Smooth muscle cell of trachea (primary cell): ENCODE data around the gene SMIM44. TPM values are rescaled to one million over a fixed set of nuclear protein-coding genes. Genes with fewer than 3 reads are reported as not detected.

ENCODE experiments used
- total RNA-seq: library from RNA; depleted of rRNA; stranded (reverse); fragments of >200 nt; gene quantifications from 2 replicates; pipeline ENCODE4 v1.2.1, GENCODE V29; 2014

SMIM44 gene
- total RNA-seq, result not detected in 2 replicates

DNA sequence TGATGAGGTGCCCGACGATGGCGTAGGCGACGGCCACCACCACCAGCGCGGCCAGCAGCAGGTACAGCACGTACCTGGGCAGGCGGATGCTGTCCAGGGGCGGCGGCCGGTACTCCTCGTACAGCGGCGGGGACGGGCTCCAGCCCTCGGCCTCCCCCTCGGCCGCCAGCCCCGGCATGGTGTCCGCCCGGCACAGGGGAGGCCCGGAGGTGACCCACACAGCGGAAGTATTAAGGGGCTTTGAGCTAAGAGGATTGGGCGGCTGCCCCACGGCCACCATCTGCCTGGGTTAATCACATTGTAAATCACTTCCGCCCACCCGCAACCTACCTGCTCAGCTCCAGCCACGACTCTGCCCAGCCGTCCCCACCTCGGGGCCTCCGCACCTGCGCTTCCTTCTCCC, at the start of gene SMIM44:
TSS of gene SMIM44 (minus strand) at position 216 of the 403 bp plus-strand sequence. CDS start at position 178, 38 bp downstream.

GRCh38 chr19:3505598-3506383, 22.6 kb upstream of the SMIM44 start, which contains the start of gene FZR1:
Gene FZR1 (plus strand): TSS chr19:3506311. CDS start chr19:3522990, 16,679 bp downstream.

DNA sequence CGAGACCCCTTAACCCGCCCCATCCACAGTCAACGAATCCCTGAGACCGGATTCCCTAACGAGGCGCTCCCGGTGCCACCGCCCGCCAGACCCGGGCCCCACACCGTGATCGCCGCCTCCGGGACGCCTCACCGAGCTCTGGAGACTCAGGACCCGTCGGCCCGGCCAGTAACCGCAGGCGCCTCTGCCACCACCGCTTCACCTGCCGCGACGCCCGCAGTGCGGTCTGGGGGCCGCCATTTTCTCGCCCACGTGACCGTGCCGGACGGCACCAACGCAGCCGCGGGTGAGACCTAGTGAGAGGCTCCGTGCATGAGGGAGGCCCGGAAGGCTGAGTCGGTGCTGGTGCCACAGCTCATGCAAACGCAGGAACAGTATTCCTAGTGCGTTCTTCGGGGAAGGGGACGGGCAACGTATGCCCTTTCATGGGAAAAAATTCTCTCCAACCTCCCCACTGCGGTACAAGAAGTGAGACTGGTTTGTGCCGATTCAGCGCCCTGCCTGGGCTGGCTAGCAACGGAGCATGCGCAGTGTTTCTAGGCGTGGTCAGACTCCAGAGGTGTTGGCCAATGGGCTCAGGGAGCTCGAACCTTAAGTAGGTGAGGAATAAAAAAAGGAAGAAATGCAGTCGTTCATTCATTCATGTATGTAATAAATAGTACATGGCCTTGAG, 17.3 kb upstream of the SMIM44 start, which contains the start of gene DOHH:
TSS of gene DOHH (minus strand) at position 246 of the 673 bp plus-strand sequence. CDS start 3,860 bp downstream, outside the sequence.

DNA sequence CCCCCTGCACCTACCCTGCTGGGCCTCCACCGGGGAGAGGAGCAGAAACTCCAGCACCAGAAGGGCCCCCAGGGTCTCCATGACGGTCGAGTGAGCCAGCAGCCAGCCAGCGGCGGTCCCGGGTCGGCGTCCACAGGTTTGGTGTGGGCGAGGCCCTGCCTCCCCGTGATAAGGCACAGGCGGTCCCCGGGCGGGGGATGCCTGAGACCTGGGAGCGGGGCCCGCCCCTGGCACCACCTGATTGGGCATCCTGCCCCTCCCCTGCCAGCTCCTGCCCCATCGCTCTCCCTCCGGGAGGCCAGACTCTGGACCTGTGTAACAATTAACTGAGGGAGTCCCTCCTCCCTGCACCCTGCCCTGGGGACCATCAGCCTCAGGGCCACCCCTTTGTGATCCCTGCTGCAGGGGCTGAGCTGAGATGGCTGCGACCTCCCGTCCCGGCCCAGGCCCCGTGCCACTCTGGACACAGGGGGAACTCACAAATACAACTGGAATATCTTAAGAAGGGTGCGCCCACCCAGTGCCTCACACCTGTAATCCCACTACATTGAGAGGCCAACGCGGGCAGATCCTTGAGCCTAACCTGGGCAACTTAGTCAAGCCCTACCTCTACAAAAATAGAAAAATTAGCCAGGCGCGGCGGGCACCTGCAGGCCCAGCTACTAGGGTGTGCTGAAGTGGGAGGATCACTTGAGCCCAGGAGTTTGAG, 2.7 kb downstream of the SMIM44 start, which contains the start of gene SMIM24:
TSS of gene SMIM24 (minus strand) at position 143 of the 709 bp plus-strand sequence. CDS start at position 81, 62 bp downstream.

Other genes with a start within 250 kb of the SMIM44 start
- gene NFIC, start 116.9 kb downstream of the SMIM44 start, total RNA-seq, result 93.5 and 113 TPM in 2 replicates
- not detected in 2 replicates for gene SMIM24, start 2.9 kb downstream of the SMIM44 start, total RNA-seq
- gene DOHH, start 17.2 kb upstream of the SMIM44 start, total RNA-seq, result 12.5 and 15.9 TPM in 2 replicates
- 48.8 and 52.1 TPM in 2 replicates for gene FZR1, start 22.9 kb upstream of the SMIM44 start, total RNA-seq
- gene TEKTIP1, start 55.7 kb upstream of the SMIM44 start, total RNA-seq, result not detected in 2 replicates
- 50.2 and 174 TPM in 2 replicates for gene MFSD12, start 74.1 kb upstream of the SMIM44 start, total RNA-seq
- gene HMG20B, start 89.5 kb upstream of the SMIM44 start, total RNA-seq, result 91.1 and 102 TPM in 2 replicates
- gene GIPC3, start 102.0 kb upstream of the SMIM44 start, total RNA-seq, result under 0.01 TPM in 1 of 2 replicates, not detected in the other
- gene TBXA2R, start 123.4 kb upstream of the SMIM44 start, total RNA-seq, result 2.8 and 2.9 TPM in 2 replicates
- gene CACTIN, start 143.3 kb upstream of the SMIM44 start, total RNA-seq, result 26.8 and 35.6 TPM in 2 replicates
- gene PIP5K1C, start 217.0 kb upstream of the SMIM44 start, total RNA-seq, result 27.6 and 60.0 TPM in 2 replicates
- under 0.01 TPM in 1 of 2 replicates, not detected in the other for gene TJP3, start 224.9 kb upstream of the SMIM44 start, total RNA-seq